GM12891 (cell line): ENCODE results near the gene TMEM38A.

Experiments used
- POLR2A ChIP-seq: IDR thresholded peaks from 2 replicates; pipeline ENCODE4 v1.6.1; 2011; ENCODE audit warnings: low read depth, low read length, control low read depth
- POLR2AphosphoS5 ChIP-seq: IDR thresholded peaks from 2 replicates; pipeline ENCODE4 v1.6.1; 2011; ENCODE audit warnings: low read depth, low read length, control low read depth
- SPI1 ChIP-seq: IDR thresholded peaks from 2 replicates; pipeline ENCODE4 v1.6.1; 2011; ENCODE audit warnings: low read depth, low read length, control low read depth
- TAF1 ChIP-seq: IDR thresholded peaks from 2 replicates; pipeline ENCODE4 v1.6.1; 2011; ENCODE audit warnings: low read depth, low read length, control low read depth

DNA sequence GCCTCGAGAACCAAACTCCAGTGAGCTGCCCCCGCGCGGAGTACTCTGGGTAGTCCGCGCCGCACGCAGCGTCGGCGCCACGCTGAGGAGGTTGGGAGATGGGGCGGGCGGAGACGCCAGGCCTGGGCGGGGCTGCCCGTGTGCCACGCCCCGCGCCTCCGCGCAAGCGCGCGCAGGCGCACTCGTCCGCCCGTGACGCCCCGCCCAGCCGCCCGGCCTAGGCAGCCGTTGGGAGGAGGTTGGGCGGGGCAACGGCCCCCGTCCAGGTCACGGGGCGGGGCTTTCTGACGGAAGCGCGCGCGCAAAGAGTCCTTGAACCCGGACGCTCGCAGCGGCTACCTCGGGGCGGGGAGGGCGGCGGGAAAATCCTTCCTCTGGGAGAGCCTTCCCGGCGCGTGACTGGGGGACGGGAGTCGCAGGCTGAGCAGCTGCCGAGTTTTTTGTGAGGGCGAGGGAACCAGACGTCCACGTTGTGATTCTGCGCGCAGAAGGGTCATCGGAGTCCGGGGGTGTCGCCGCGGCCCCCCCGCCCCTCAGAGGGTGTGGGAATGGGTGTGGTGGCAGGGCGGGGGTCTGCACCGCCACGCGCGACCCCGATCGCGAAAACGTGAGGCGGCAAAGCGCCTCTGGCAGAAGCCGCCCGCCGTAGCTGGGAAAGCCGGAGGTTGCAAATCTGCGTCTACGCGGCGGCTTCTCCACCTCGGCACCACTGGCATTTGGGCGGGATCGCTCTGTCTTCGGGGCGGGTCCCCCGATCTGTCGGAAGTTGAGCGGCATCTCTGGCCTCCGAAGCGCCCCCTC, 32.6 kb upstream of the TMEM38A start, which contains the start of gene MED26:
- TF ChIP-seq TAF1 (peak; percentile 86), POLR2A (peak; percentile 73), POLR2AphosphoS5 (peak; percentile 75), SPI1 (no peak)
